GM23338 (cell line): ENCODE results near the gene NUFIP2. TPM values are rescaled to one million over a fixed set of nuclear protein-coding genes. Genes with fewer than 3 reads are reported as not detected.

ENCODE experiments used
- ATAC-seq: fragments of 200-7000 bp; cut with Tn5 transposase; 3 replicates; pipeline ENCODE4 v1.9.1; 2020
- DNase-seq: peaks from one replicate; pipeline ENCODE4 v3.0.0-alpha.2; 2015; ENCODE audit warnings: low spot score
- H2AFZ ChIP-seq: fragments of 200-600 bp; sonication (generic); 2 replicates; pipeline ENCODE4 v1.8.0; 2016; ENCODE audit warnings: antibody characterized with exemption, mild to moderate bottlenecking, moderate library complexity
- H3F3A ChIP-seq: fragments of 200-600 bp; sonication (generic); replicated peaks from 2 replicates; pipeline ENCODE4 v1.8.0; 2017; ENCODE audit warnings: antibody characterized with exemption, mixed run types, low read depth
- H3K27ac ChIP-seq: fragments of 200-600 bp; sonication (generic); 2 replicates; pipeline ENCODE4 v1.6.1; 2016; ENCODE audit warnings: low read depth
- H3K27me3 ChIP-seq: fragments of 200-600 bp; sonication (generic); 2 replicates; pipeline ENCODE4 v1.8.0; 2016; ENCODE audit warnings: mild to moderate bottlenecking, mixed run types, moderate library complexity; ENCODE audit not compliant: insufficient read depth
- H3K36me3 ChIP-seq: fragments of 200-600 bp; sonication (generic); 2 replicates; pipeline ENCODE4 v1.8.0; 2016; ENCODE audit warnings: mild to moderate bottlenecking; ENCODE audit not compliant: insufficient read depth
- H3K4me1 ChIP-seq: fragments of 200-600 bp; sonication (generic); 2 replicates; pipeline ENCODE4 v1.8.0; 2016; ENCODE audit warnings: mild to moderate bottlenecking, moderate library complexity; ENCODE audit not compliant: insufficient read depth
- H3K4me2 ChIP-seq: fragments of 200-600 bp; sonication (generic); 2 replicates; pipeline ENCODE4 v1.7.1; 2017; ENCODE audit warnings: mixed run types
- H3K4me3 ChIP-seq: fragments of 200-600 bp; sonication (generic); 2 replicates; pipeline ENCODE4 v1.6.1; 2016; ENCODE audit warnings: mixed run types
- H3K79me2 ChIP-seq: fragments of 200-600 bp; sonication (generic); replicated peaks from 2 replicates; pipeline ENCODE4 v1.8.0; 2017; ENCODE audit warnings: mild to moderate bottlenecking; ENCODE audit not compliant: insufficient read depth
- H3K9me2 ChIP-seq: fragments of 200-600 bp; sonication (generic); 2 replicates; pipeline ENCODE4 v1.8.0; 2017; ENCODE audit not compliant: insufficient read depth
- H4K20me1 ChIP-seq: fragments of 200-600 bp; sonication (generic); replicated peaks from 2 replicates; pipeline ENCODE4 v1.8.0; 2017; ENCODE audit warnings: mild to moderate bottlenecking; ENCODE audit not compliant: insufficient read depth
- H3K27ac Mint-ChIP-seq: 2 replicates; pipeline ENCODE4 v1.8.0; 2020; ENCODE audit warnings: inconsistent platforms, mild to moderate bottlenecking, moderate library complexity, mixed read lengths
- H3K27me3 Mint-ChIP-seq: 3 replicates; pipeline ENCODE4 v1.8.0; 2022; ENCODE audit warnings: low read depth, mild to moderate bottlenecking, moderate library complexity, mixed read lengths, inconsistent platforms; ENCODE audit not compliant: insufficient read depth, poor library complexity
- H3K36me3 Mint-ChIP-seq: 3 replicates; pipeline ENCODE4 v1.8.0; 2021; ENCODE audit warnings: low read depth, mild to moderate bottlenecking, inconsistent platforms, moderate library complexity, mixed read lengths
- H3K4me1 Mint-ChIP-seq: 3 replicates; pipeline ENCODE4 v1.8.0; 2020; ENCODE audit warnings: mild to moderate bottlenecking, inconsistent platforms, mixed read lengths
- H3K4me3 Mint-ChIP-seq: 3 replicates; pipeline ENCODE4 v1.8.0; 2021; ENCODE audit warnings: moderate library complexity, mild to moderate bottlenecking, inconsistent platforms, mixed read lengths
- H3K9me3 Mint-ChIP-seq: 3 replicates; pipeline ENCODE4 v1.8.0; 2020; ENCODE audit warnings: moderate library complexity, mild to moderate bottlenecking, inconsistent platforms, mixed read lengths
- CREB1 ChIP-seq: fragments of 250-450 bp; sonication (Bioruptor Pico); IDR thresholded peaks from 2 replicates; pipeline ENCODE4 v1.5.0; 2020; ENCODE audit warnings: low read depth, mild to moderate bottlenecking, moderate library complexity
- CTCF ChIP-seq, 2 experiments: fragments of 200-600 bp in 1 of 2; sonication (generic) in 1 of 2; conservative IDR thresholded peaks; 2 replicates each; pipeline versions ENCODE4 v1.5.1 to v1.6.1; 2016 to 2017; ENCODE audit warnings: antibody characterized with exemption in 2 of 2, low read depth in 2 of 2, mild to moderate bottlenecking in 2 of 2, moderate library complexity in 1 of 2
- ETS1 ChIP-seq: IDR thresholded peaks from 2 replicates; pipeline ENCODE4 v1.6.1; 2016; ENCODE audit warnings: antibody characterized with exemption
- EZH2 ChIP-seq: fragments of 200-600 bp; sonication (generic); IDR thresholded peaks from one replicate; pipeline ENCODE4 v1.8.0; 2017; ENCODE audit warnings: antibody characterized with exemption, mild to moderate bottlenecking, low read depth; ENCODE audit not compliant: unreplicated experiment
- EZH2phosphoT487 ChIP-seq: fragments of 200-600 bp; sonication (generic); IDR thresholded peaks from one replicate; pipeline ENCODE4 v1.8.1; 2018; ENCODE audit warnings: antibody characterized with exemption; ENCODE audit not compliant: unreplicated experiment
- JUNB ChIP-seq: IDR thresholded peaks from one replicate; pipeline ENCODE4 v1.6.1; 2016; ENCODE audit warnings: antibody characterized with exemption; ENCODE audit not compliant: unreplicated experiment
- NANOG ChIP-seq: IDR thresholded peaks from 2 replicates; pipeline ENCODE4 v1.6.1; 2016; ENCODE audit warnings: antibody characterized with exemption, borderline replicate concordance
- STAT1 ChIP-seq: IDR thresholded peaks from one replicate; pipeline ENCODE4 v1.6.1; 2016; ENCODE audit warnings: antibody characterized with exemption; ENCODE audit not compliant: unreplicated experiment
- ZNF114 ChIP-seq: fragments of 250-450 bp; sonication (Bioruptor Pico); IDR thresholded peaks from 2 replicates; pipeline ENCODE4 v1.5.0; 2020; ENCODE audit warnings: mild to moderate bottlenecking, moderate library complexity
- ZNF331 ChIP-seq: fragments of 250-450 bp; sonication (Bioruptor Pico); IDR thresholded peaks from 2 replicates; pipeline ENCODE4 v1.5.0; 2020; ENCODE audit warnings: low read depth, mild to moderate bottlenecking, moderate library complexity
- polyA plus RNA-seq: library from polyadenylated mRNA; unstranded; fragments of >200 nt; fragmentation: Nextera tagmentation; extraction: Ambion mirVana; gene quantifications from 2 replicates; pipeline ENCODE4 v1.2.1, GENCODE V29; 2016
- total RNA-seq: library from RNA; depleted of rRNA; stranded (reverse); fragments of >200 nt; shearing (Covaris generic); gene quantifications from 2 replicates; pipeline ENCODE4 v1.2.3, GENCODE V29; 2014

The NUFIP2 gene
- total and polyA plus RNA-seq, 2 experiments from 2014 or later: 22.2 to 88.5 TPM

GRCh38 chr17:29210879-29211278 lies 83.1 kb downstream of the NUFIP2 start:
- no peak overlapping the region; the same call in 1 of the 2 replicates for H2AFZ ChIP-seq
- H3K27me3 Mint-ChIP-seq: peaks cover 5% of the 10 kb centered on the region
- no peak overlapping the region for H3K4me2 ChIP-seq
- TF ChIP-seq ETS1 (no peak), ZNF331 (CRISPR knock-in tag) (no peak), STAT1 (no peak), EZH2phosphoT487 (no peak), CREB1 (CRISPR knock-in tag) (no peak), CTCF (conservative IDR thresholded peaks at IDR 0.05; ENCODE audit: low read depth in 2 of 2) (no peak), ZNF114 (CRISPR knock-in tag) (no peak), EZH2 (no peak), JUNB (no peak)
- H3F3A ChIP-seq: no peaks in the 10 kb centered on the region
- no peak for DNase-seq
- no peaks in the 10 kb centered on the region for H3K27me3 ChIP-seq
- H3K4me3 ChIP-seq: no peak overlapping the region
- H3K4me3 Mint-ChIP-seq: no peak overlapping the region
- peaks cover 18% of the 10 kb centered on the region for H3K4me1 Mint-ChIP-seq
- no peaks in the 10 kb centered on the region for H4K20me1 ChIP-seq
- no peaks in the 10 kb centered on the region for H3K9me2 ChIP-seq
- no peaks in the 10 kb centered on the region for H3K36me3 Mint-ChIP-seq
- ATAC-seq: no peak
- peaks cover 13% of the 10 kb centered on the region for H3K4me1 ChIP-seq
- H3K27ac ChIP-seq: no peak overlapping the region
- H3K9me3 Mint-ChIP-seq: no peaks in the 10 kb centered on the region
- no peaks in the 10 kb centered on the region for H3K79me2 ChIP-seq
- no peaks in the 10 kb centered on the region for H3K36me3 ChIP-seq
- H3K27ac Mint-ChIP-seq: no peak overlapping the region

- Mint-ChIP-seq H3K9me3 (no peaks in the 10 kb centered on the region), H3K4me1 (peaks cover 18% of the 10 kb centered on the region), H3K36me3 (no peaks in the 10 kb centered on the region), H3K27me3 (peaks cover 5% of the 10 kb centered on the region), H3K4me3 (no peak overlapping the region), H3K27ac (no peak overlapping the region)
- Histone ChIP-seq H3K4me1 (peaks cover 13% of the 10 kb centered on the region), H3K4me3 (no peak overlapping the region), H4K20me1 (no peaks in the 10 kb centered on the region), H3K36me3 (no peaks in the 10 kb centered on the region), H3K27ac (no peak overlapping the region), H2AFZ (peak overlapping the region; percentile 97; the same call in 1 of the 2 replicates), H3K9me2 (no peaks in the 10 kb centered on the region), H3F3A (no peaks in the 10 kb centered on the region), H3K4me2 (no peak overlapping the region), H3K79me2 (no peaks in the 10 kb centered on the region), H3K27me3 (no peaks in the 10 kb centered on the region)
- TF ChIP-seq CTCF (conservative IDR thresholded peaks at IDR 0.05; ENCODE audit: low read depth in 2 of 2) (no peak), JUNB (no peak), NANOG (no peak), ETS1 (no peak), ZNF114 (CRISPR knock-in tag) (no peak)
- ATAC-seq (peak; percentile 57), DNase-seq (peak; percentile 38)
Observed at GRCh38 chr17:29209073-29209472, 84.9 kb downstream of the NUFIP2 start.
